Activated naive CD8-positive, alpha-beta T cell (primary cell): ENCODE results near the gene MMP7.

Experiments used
- H3K27ac Mint-ChIP-seq: one replicate; pipeline ENCODE4 v1.8.0; 2021; ENCODE audit warnings: mixed read lengths
- H3K27me3 Mint-ChIP-seq: one replicate; pipeline ENCODE4 v1.8.0; 2021; ENCODE audit warnings: mixed read lengths
- H3K36me3 Mint-ChIP-seq: one replicate; pipeline ENCODE4 v1.8.0; 2021; ENCODE audit warnings: mixed read lengths
- H3K4me1 Mint-ChIP-seq: one replicate; pipeline ENCODE4 v1.8.0; 2021; ENCODE audit warnings: low read depth, mixed read lengths
- H3K4me3 Mint-ChIP-seq: one replicate; pipeline ENCODE4 v1.8.0; 2021; ENCODE audit warnings: mild to moderate bottlenecking, mixed read lengths
- H3K9me3 Mint-ChIP-seq: one replicate; pipeline ENCODE4 v1.8.0; 2021; ENCODE audit warnings: low read depth, mixed read lengths

Gene MMP7

DNA sequence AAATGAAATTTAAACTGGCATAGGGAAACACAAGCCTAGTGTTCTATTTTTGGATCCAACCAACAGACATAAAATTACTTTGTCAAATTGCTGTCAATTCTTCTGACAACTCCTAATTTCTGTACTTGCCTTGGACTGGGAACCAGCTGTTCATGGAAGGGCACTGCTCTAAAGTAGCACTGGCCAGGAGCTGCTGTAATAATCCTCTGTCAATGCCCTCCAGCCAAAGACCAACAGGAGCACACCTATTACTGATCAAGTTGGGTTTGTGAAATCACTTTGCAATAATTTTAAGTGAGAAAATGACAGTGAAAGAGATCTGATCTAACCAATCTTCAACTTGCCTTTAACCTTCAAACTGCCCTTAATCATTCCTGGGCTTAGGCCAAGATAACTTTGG is 59.1 kb downstream of the MMP7 start:
- Mint-ChIP-seq H3K4me3 (no peak overlapping the region), H3K27ac (peak overlapping the region; percentile 22), H3K36me3 (no peaks in the 10 kb centered on the region)

More for the DNA sequence above, 59.1 kb downstream of the MMP7 start:
- Mint-ChIP-seq H3K9me3 (no peaks in the 10 kb centered on the region), H3K27me3 (no peaks in the 10 kb centered on the region), H3K4me1 (peaks cover 84% of the 10 kb centered on the region)
